HG03432 (cell line): ENCODE measurements around the gene SYT14.
A peak's percentile ranks its signal among the peaks of the same experiment; 100 is the strongest.
"Not testable (repeated sequence)": the region's sequence is repeated elsewhere in the genome, so short reads cannot be mapped to it uniquely, and the experiment has no call there.

ENCODE experiments used
- ATAC-seq: cut with Tn5 transposase; IDR thresholded peaks from one replicate; pipeline ENCODE4 v1.9.1; 2021; ENCODE audit warnings: mild to moderate bottlenecking, moderate library complexity; ENCODE audit not compliant: unreplicated experiment

Gene SYT14

GRCh38 chr1:210104103-210104502 is 166.1 kb downstream of the SYT14 start:
- no peak for ATAC-seq

DNA sequence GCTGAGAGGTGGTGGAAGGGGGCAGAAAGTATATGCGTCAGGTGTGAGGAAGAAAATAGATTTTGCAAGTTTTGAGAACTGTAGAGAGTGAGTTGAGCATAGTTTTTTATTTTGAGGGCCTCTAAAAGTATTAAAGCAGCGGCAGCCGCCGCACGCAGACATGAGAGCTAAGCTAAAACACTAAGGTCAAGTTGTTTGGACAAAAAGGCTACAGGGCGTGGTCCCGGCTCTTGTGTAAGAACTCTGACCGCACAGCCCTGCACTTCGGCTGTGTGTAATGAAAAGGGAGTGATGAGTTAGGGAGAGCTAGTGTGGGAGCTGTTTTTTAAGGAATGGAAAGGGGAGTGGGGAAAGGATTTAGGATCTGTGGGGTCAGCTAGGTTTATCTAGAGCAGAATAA is 174.9 kb downstream of the SYT14 start:
- ATAC-seq = not testable (repeated sequence)

DNA sequence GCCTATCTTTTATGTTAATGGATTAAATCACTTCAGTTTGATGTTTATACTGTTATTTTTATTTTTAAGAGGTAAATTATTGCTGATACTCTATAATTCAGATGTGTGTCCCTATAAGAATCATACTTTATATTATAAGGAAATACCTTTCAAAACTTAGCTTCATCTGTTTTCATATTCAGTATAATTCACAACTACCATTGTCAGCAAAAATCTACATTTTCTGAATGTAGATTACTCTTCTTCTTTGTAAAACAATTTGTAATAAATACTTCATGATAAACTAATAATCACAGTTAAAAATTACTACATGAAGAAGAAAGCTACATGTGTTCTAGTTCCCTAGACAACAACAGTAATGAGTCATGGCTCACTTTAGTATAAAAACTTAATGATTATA is 179.2 kb downstream of the SYT14 start:
- no peak for ATAC-seq

DNA sequence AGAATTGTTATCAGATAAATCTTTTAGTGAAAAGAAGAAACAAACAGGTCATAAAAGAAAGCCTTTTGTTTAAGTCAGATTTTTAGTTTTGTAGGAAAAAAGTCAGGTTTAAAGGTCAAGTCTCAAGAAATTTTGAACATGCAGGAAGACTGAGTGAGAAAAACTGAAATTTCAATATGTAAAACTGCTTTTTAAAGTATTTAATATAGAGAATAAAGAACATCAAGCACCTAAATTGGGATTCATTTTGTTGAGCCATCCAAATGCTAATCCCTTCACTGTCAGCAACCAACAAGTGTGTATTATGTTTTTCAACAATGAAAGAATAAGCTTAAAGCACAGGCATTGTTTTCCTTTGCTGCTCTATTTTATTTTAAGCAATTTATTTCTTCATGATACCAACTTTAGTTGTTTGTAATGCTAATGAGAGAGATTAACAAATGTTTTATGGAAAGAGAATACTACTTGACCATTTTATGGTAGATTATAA is 179.7 kb downstream of the SYT14 start:
- no peak for ATAC-seq

- ATAC-seq = no peak
Measured at GRCh38 chr1:210123383-210123782, 185.4 kb downstream of the SYT14 start.

DNA sequence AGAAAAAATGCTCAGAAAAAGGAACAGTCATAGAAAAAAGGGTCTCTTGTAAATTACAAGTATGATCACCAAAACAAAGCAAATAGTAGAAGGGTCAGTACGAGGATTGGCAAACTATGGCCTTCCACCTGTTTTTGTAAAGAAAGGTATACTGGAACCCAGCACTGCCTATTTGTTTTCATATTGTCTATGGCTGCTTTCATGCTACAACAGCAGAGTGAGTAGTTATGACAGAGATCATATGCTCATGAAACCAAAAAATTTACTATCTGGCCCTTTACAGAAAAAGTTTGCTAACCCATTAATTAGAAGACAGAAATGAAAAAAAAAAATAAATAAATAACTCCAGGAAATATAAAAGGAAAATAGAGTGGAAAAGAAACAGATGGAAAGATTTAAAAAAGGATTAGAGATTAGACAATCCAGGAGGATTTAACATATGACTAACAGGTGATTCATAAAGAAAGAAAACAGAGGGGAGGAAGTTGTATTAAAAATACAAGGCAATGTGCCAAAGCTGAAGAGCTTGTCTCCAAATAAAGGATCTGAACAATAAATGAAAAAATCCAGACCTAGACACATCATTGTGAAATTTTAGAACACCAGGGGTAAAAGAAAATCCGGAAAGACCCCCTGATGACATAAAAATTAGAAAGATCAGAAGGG is 186.0 kb downstream of the SYT14 start:
- no peak for ATAC-seq

DNA sequence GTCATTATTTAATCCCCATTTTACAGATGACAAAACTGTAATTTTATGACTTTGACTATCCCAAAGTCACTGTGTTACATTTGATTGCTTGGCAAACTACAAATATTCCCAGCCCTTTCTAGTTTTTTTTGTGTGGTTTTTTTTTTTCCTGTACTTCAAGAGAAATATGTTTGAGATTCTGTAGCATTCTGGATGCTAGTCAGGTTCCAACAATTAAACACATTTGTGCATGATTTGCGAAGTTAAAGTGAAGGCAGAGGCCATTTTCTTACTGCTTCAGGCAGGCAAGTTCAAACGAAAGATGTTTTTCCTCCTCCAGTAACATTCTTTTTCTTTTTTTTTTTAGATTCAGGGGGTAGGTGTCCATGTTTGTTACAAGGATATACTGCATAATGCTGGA is 186.7 kb downstream of the SYT14 start:
- no peak for ATAC-seq

DNA sequence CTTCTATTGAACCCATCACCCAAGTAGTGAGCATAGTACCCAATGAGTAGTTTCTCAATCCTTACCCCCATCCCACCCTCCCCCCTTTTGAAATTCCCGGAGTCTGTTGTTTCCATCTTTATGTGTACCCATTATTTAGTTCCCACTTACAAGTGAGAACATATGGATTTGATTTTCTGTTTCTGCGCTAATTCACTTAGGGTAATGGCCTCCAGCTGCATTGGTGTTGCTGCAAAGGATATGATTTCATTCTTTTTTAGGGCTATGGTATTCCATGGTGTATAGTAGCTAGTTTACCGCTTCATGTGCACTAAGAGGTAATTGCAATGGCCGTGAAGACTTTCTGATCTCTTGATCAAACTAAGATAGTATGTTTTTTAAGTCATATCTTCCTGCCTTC is 187.1 kb downstream of the SYT14 start:
- ATAC-seq = no peak

GRCh38 chr1:210129092-210129491 is 191.1 kb downstream of the SYT14 start:
- no peak for ATAC-seq

DNA sequence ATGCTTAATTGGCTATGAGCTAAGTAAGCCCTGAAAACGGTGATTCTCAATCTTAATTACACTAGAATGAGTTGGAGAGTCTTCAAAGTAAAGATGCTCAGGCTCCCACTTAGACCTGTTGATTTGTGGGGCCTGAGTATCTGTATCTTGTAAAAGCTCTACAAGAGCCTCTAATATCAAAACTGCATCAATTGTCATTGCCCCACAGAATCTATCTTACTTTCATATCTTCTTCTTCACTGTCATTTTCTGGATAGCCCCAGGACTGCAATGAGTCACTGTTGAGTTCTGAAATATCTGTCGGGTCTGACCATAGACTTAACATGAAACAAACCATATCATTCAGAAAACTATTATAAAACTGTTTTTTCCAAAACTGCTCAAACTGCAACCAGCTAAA is 191.7 kb downstream of the SYT14 start:
- ATAC-seq = peak; percentile 87

- no peak for ATAC-seq
Measured at GRCh38 chr1:210132582-210132981, 194.6 kb downstream of the SYT14 start.

DNA sequence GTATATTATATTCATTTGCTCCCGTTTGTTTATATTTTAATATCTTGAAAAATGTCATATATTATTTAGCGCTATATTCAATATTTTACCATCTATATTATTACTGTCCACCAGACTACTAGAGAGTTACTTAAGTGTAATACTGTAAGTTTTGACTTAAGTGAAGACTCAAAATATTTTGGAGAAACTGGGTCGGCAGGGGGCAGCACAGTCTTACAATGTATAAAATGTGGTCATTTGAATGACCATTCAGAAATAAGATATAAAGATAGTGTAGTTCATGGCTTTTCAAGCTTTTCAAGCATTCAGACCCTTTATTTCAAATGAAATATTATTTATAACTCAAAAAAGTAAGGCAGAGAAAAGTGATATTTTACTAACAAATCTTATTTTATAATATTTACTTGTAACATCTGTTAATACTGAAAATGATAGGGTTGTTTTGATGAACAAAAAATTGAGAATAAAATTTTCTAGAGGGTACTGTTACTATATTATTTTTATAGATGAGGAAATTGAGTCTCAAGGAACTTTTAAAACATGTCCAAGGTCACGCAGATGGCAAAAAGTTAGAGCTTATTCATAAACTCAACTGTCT is 205.5 kb downstream of the SYT14 start:
- peak; percentile 51 for ATAC-seq

DNA sequence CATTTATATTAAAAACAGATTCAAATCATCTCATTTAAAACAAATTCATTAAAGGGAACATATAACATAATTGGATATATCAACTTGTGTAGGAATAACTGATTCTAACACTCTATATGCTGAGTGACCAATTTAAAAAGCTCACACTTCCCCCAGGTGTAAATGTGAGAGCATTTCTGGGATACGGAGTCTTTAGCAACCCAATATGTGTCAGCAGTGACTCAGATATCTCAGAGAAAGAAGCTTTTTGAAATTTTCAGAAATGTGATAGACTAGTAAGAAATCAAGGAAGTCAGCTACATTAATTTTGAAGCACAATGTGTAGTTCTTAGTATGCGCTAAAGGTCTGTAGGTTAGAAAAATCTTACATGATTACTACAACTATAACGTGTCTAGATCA is 206.7 kb downstream of the SYT14 start:
- no peak for ATAC-seq

GRCh38 chr1:210151052-210151672 is 213.1 kb downstream of the SYT14 start:
- no peak for ATAC-seq

GRCh38 chr1:210159211-210159610 is 221.2 kb downstream of the SYT14 start:
- no peak for ATAC-seq

- ATAC-seq = no peak
Measured at GRCh38 chr1:210170220-210170619, 232.2 kb downstream of the SYT14 start.

- no peak for ATAC-seq
Measured at GRCh38 chr1:210174133-210174532, 236.1 kb downstream of the SYT14 start.

DNA sequence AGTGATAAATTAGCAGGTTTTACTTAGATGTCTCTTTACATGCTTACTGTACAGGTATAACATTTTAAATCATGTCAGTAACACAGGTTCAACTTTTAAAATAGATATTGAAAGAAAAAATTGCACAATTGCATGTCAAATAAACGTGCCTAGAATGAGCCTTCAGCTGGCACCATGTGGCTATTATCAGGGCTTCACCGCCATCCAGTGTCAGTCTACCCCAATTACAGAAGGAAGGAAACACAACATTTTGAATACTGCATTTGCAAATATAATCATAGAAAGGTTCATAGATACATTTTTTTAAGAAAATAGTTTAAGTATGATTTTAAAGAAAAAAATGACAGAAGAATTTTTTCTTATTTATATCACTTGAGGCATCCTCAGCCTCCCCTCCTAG is 247.0 kb downstream of the SYT14 start:
- no peak for ATAC-seq

- ATAC-seq = not testable (repeated sequence)
Measured at GRCh38 chr1:210187849-210188606, 250.0 kb downstream of the SYT14 start.

- no peak for ATAC-seq
Measured at GRCh38 chr1:210189426-210189825, 251.4 kb downstream of the SYT14 start.

- no peak for ATAC-seq
Measured at GRCh38 chr1:210195635-210196160, 257.7 kb downstream of the SYT14 start.
